Measurements from ENCODE around the gene NEIL3. TPM values are rescaled to one million over a fixed set of nuclear protein-coding genes. Genes with fewer than 3 reads are reported as not detected.

NEIL3 gene, protein sequence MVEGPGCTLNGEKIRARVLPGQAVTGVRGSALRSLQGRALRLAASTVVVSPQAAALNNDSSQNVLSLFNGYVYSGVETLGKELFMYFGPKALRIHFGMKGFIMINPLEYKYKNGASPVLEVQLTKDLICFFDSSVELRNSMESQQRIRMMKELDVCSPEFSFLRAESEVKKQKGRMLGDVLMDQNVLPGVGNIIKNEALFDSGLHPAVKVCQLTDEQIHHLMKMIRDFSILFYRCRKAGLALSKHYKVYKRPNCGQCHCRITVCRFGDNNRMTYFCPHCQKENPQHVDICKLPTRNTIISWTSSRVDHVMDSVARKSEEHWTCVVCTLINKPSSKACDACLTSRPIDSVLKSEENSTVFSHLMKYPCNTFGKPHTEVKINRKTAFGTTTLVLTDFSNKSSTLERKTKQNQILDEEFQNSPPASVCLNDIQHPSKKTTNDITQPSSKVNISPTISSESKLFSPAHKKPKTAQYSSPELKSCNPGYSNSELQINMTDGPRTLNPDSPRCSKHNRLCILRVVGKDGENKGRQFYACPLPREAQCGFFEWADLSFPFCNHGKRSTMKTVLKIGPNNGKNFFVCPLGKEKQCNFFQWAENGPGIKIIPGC
- total RNA-seq, result 8.4 and 9.9 TPM in 2 replicates

DNA sequence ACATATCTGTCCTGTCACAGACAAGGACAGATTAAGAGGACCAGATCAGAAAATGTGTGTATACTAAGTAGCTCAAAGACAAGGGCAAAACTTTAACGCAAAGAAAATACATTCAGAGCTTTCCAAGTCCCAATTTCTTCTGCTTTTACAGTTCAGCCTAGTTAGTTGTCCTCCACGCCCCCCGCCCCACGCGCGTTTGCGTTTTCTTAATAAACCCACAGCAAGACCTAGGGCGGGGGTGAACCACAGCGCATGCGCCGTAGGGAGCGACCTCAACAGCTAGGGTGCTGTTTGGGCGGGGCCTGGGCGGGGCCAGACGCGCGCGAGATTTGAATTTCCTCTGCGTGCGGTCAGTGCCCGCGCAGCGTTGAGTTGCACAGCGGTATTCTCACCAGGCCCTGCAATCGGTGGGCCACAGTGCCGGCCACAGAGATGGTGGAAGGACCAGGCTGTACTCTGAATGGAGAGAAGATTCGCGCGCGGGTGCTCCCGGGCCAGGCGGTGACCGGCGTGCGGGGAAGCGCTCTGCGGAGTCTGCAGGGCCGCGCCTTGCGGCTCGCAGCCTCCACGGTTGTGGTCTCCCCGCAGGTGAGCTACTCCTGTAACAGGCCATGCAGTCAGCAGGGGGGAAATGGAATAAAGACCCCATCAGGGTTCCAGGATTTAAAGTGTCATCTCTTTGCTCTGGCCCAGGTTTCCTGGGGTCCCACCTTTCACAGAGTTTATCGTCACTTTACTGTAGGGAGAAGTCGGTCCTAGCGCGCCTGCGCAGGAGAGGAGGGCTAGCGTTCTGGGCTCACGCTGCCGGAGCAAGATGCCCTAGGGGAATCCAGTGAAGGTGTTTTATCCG, at the start of gene NEIL3:
TSS of gene NEIL3 (plus strand) at position 353 of the 850 bp plus-strand sequence. CDS start at position 433, 80 bp downstream.

Other genes with a start within 250 kb of the NEIL3 start
- 16.8 and 38.3 TPM in 2 replicates for gene AGA, start 132.6 kb downstream of the NEIL3 start, total RNA-seq

Data from epithelial cell of alveolus of lung (primary cell).